Left hindlimb (tissue), 1 donor: Measurements from ENCODE around the gene MIF4GD.
A peak's percentile ranks its signal among the peaks of the same experiment; 100 is the strongest.
"Not testable (repeated sequence)": the region's sequence is repeated elsewhere in the genome, so short reads cannot be mapped to it uniquely, and the experiment has no call there.

Source experiments
- DNase-seq: peaks from one replicate; pipeline ENCODE4 v3.0.0-alpha.2; 2018

The MIF4GD gene

DNA sequence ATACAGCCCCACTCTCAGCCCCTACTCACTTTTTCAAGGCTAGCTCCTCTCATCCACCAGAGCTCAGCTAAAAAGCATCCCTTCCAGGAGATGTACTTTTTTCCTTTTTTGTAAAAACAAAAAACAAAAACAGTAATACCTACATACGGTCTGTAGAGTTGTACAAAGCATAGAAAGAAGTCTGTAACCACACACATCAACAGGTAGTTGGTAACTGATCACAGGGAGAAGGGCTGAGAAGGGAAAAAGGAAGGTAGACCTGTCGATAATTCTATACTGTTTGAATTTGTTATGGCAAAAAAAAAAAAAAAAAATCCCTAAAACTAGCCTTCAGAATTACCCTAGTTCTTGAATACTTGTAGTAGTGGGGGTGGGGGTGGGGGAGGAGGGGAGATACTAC is 17.3 kb upstream of the MIF4GD start:
- DNase-seq, result no peak

GRCh38 chr17:75287221-75287620 is 16.2 kb upstream of the MIF4GD start:
- DNase-seq, result no peak

- no peak for DNase-seq
Observed at GRCh38 chr17:75285123-75285522, 14.1 kb upstream of the MIF4GD start.

GRCh38 chr17:75280189-75280588 is 9.2 kb upstream of the MIF4GD start:
- not testable (repeated sequence) for DNase-seq

DNA sequence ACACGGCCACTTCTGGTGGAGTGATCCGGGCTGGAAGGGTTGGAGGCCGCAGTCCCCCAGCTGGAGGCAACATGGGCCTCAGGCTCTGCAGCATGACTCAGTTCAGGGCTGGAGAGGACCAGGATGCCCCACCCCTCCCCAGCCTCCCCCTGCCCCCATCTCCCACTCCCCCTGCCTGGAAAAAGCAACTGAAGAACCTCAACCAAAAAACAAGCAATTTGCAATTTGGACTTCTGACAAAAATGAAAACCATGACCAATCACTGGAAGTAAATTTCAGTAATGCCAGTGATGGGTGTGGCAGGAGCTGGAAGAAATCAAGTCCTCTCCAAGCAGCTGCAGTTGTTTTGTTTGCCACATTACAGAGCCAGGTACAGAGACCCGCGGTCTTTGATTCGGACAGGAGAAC is 6.6 kb upstream of the MIF4GD start:
- DNase-seq, result no peak

- no peak for DNase-seq
Observed at GRCh38 chr17:75273977-75274708, 3.1 kb upstream of the MIF4GD start.

- no peak for DNase-seq
Observed at GRCh38 chr17:75272848-75273184, 1.8 kb upstream of the MIF4GD start.

GRCh38 chr17:75271955-75272847 is 1.2 kb upstream of the MIF4GD start:
- no peak for DNase-seq

DNA sequence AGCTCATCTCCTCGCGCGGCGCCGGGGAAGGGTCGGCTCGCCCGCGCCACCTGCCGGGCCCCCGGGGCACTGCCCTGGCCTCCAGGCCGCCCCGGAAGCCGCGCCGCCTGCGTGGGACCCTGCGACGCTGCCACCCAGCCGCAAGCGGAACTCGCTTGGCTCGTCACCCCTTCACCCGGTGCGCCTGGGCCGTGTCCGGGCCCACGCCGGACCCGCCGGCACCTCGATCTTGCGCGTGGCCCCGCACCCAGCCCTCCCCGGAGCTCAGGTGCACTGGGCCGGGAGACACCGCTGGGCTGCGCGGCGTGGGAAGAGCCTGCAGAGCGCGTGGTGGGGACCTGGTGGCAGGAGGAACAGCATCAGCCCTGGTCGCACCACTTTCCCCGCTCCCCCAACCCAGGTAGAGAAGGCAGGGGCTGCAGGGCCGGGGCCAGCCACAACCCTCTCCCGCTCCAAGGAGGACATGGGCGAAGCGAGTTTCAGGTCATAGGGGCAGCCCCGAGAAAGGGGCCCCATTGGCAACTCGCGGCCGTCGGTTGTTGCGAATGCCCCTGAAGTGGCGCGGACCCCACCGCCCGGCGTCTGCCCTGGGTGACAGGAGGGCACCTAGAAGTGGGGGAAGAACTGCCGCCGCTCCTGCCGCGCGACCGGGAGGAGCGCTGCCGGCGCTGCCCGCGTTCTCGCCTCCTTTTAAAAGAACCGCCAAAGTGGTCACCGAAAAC is 363 bp upstream of the MIF4GD start:
- peak; percentile 85 for DNase-seq

- peak; percentile 79 for DNase-seq
Observed at GRCh38 chr17:75270218-75270965, 639 bp downstream of the MIF4GD start.

DNA sequence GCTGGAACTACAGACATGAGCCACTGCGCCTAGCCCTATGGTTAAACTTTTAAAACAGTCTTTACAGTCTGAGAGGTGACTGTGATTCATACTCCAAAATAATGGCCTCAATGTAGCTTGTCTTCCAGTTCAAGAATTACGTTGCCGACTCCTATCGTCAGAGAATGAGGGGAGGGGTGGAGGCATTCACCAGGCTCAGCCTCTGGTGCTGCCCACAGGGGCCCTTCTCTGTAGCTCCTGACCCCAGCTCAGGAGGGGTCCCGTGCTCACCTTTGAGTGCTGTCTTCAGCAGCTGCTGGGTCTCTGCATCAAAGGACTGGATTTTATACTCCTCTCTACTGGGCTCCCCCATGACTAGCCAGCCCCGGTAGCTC is 1.2 kb downstream of the MIF4GD start:
- no peak for DNase-seq

GRCh38 chr17:75267411-75268232 is 3.4 kb downstream of the MIF4GD start:
- DNase-seq, result no peak

GRCh38 chr17:75267153-75267410 is 3.9 kb downstream of the MIF4GD start:
- no peak for DNase-seq

- no peak for DNase-seq
Observed at GRCh38 chr17:75266316-75267152, 4.5 kb downstream of the MIF4GD start.

DNA sequence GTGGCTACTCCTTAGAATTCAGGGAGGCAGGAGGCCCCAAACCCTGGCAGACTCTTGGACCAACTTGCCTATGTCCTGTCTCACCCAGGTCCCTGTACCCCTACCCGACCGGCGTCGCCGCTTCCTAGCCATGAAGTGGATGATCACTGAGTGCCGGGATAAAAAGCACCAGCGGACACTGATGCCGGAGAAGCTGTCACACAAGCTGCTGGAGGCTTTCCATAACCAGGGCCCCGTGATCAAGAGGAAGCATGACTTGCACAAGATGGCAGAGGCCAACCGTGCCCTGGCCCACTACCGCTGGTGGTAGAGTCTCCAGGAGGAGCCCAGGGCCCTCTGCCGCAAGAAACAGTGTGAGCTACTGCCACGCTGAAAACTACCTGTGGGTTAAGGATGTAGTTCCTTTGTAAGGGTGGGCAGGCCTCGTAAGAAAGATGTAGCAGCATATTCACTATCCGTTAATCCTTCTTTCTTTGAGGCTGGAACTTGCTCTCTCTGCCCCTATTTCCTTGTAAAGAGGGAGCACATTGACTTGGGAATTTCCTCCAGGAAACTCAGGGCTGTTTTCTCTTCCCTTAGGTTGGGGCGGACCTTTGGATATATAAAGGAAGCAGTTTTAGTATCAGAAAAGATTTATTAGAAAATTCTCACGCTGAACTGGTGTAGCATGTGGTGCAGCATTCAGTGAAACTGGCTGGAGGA is 5.3 kb downstream of the MIF4GD start:
- no peak for DNase-seq

DNA sequence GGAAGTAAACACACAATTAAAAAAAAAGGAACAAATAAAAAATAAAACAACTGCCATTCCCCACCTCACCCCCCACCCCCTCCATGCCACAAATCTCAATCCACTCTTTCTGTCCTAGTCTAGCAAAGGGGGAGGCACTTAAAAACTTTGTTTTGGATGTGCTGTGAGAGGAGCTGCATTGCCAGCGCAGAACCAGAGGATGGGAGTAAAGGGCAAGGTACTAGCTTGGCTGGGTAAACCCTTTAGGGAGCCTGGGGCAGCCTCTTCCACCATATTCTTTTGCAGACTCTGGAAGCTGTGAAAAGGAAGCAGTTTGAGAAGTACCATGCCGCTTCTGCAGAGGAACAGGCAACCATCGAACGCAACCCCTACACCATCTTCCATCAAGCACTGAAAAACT is 8.0 kb downstream of the MIF4GD start:
- DNase-seq, result no peak

DNA sequence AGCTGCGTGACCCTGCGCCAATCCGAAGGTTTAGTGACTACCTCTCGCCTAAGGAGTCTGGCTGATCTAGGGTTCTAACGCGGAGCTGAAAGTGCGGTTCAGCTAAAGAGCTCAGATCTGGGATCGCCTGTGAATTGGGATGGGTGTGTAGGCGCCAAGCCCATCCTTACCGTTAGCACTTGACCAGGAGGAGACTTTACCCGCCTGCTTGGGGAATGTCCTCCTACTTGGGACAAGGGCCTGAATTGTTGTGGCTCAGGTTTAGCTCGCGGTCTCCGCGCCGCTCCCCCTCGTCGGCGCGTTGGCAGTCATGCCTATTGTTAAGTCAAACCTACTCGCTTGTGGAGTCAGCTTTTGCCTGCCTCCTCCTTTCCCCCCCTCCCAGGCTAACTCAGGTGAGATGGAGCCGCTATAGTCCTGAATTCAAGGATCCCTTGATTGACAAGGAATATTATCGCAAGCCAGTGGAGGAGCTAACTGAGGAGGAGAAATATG is 8.9 kb downstream of the MIF4GD start:
- no peak for DNase-seq

DNA sequence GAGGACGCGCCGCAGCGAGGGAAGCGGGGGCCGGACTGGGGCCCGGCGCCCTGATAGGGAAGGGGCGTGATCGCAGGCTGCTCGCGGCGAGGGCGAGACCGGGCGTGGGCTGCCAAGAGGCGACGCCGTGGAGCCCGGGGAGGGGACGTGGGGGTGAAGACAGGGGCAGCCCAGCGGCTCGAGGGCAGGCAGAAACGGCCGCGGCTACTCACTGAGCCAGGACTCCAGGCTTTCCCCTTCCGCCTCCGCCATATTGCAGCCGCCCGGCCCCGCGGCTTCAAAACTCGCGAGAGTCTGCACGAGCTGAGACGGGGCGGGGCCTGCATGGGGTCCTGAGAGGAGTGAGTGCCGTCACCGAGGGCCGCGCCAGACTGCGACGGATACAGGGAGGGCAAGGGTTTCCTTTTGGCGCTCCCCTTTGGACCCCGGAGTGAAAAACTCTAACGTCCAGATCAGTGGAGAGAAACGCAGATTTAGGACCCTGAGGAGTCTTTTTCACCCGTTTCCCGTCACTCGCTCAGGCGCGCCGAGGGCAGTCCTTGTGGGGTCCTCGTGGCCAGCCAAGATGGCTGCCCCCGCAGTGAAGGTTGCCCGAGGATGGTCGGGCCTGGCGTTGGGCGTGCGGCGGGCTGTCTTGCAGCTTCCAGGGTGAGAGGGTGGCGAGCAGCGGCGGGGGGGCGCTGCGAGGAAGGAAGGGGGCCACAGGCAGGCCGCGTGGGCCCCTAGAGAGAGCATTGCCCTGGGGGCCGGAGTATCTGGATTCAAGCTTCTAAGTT is 9.5 kb downstream of the MIF4GD start, which contains the start of the genes GGA3 and MRPS7:
Gene GGA3 (minus strand): TSS at position 271 of the 776 bp plus-strand sequence. CDS start 19 bp downstream, at position 252.
Gene MRPS7 (plus strand): TSS at position 544 of the 776 bp plus-strand sequence. CDS start 22 bp downstream, at position 566.
- DNase-seq, result peak; percentile 97

GRCh38 chr17:75260641-75261335 is 10.2 kb downstream of the MIF4GD start:
- DNase-seq, result no peak
